ENCODE data around the gene DUSP16.
"Not testable (repeated sequence)": the region's sequence is repeated elsewhere in the genome, so short reads cannot be mapped to it uniquely, and the experiment has no call there.

DUSP16 gene

DNA sequence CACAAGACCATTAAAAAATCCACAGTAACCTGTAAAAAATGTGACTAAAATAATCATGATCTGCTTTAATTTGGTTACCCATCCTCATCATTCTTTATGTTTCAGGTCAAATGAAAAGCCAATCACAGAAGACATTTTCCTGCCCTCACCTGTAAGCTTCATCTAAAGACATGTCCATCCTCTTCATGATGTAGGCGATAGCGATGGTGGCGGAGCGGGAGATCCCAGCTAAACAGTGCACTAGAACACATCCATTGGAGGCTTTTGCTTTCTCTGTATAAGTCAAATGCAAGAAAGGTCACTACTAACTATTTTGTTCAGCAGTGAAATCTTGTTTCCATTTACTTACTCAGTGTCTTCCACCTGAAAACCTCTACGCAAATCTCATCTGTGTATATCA, 82.6 kb downstream of the DUSP16 start:
- no peaks in the 10 kb centered on the region for H3K4me1 ChIP-seq (ENCODE audit: control insufficient read depth, insufficient read depth, low read length)
- no peaks in the 10 kb centered on the region for H3K9me3 ChIP-seq (ENCODE audit: control insufficient read depth, low read length)
- peaks cover 4% of the 10 kb centered on the region for H3K36me3 ChIP-seq (ENCODE audit: control insufficient read depth, insufficient read depth, low read length)
- H3K9ac ChIP-seq (ENCODE audit: low read length), result no peak overlapping the region
- H3K4me3 ChIP-seq (ENCODE audit: low read length), result no peak overlapping the region
- H3K27me3 ChIP-seq (ENCODE audit: control insufficient read depth, insufficient read depth, low read length), result no peaks in the 10 kb centered on the region

DNA sequence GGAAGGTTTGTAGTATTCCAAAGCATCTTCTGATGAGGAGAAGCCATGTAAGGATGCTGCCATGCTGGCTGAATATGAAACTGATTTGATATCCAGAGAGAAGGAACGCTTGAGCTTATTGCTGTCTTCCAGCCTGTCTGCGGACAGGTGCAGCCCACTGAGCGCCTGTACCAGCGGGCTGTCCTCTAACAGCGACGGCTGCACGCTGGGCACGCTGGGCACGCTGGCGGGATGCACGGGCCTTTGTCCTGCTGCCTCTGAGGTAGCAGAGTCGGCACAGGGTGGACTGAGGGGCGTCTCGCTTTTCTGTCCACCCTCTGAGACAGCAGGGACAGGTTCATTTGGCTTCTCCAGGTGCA, 85.2 kb downstream of the DUSP16 start:
- Histone ChIP-seq H3K36me3 (ENCODE audit: control insufficient read depth, insufficient read depth, low read length) (peaks cover 4% of the 10 kb centered on the region), H3K9ac (ENCODE audit: low read length) (no peak overlapping the region), H3K4me3 (ENCODE audit: low read length) (no peak overlapping the region), H3K9me3 (ENCODE audit: control insufficient read depth, low read length) (no peaks in the 10 kb centered on the region), H3K27me3 (ENCODE audit: control insufficient read depth, insufficient read depth, low read length) (no peaks in the 10 kb centered on the region), H3K4me1 (ENCODE audit: control insufficient read depth, insufficient read depth, low read length) (no peaks in the 10 kb centered on the region)

DNA sequence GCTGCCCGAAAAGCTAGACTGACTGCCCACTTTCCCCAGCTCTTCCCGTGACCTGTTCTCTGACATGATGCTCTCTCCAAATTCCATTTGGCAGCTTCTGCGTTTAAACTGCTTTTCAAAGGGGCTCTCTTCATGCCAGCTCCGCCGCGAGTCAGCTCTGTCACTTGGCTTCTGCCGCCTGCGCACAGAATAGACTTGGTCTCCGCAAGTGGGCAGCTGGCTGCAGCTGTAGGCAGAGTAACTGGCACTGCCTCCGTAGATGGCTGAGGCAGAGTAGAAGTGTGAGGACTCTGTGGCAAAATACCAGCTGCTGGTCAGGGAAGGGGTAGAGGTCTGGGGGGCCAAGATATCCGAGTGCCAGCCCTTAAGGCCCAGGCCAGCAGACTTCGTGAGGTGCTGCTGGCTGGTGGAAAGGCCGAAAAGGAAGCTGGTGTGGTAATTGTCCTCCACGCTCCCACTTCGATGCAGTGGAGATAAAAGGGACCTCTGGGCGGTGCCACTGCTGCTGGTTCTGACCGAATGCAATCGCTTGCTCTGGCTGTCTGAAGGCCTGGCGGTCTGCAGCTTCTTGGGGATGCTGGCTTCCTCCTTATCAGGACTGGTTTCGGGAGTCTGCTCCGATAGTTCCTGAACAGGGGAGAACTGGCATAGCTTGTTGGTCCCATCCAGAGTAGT, 85.7 kb downstream of the DUSP16 start:
- Histone ChIP-seq H3K36me3 (ENCODE audit: control insufficient read depth, insufficient read depth, low read length) (peaks cover 4% of the 10 kb centered on the region), H3K9ac (ENCODE audit: low read length) (no peak overlapping the region), H3K4me1 (ENCODE audit: control insufficient read depth, insufficient read depth, low read length) (no peaks in the 10 kb centered on the region), H3K27me3 (ENCODE audit: control insufficient read depth, insufficient read depth, low read length) (no peaks in the 10 kb centered on the region), H3K9me3 (ENCODE audit: control insufficient read depth, low read length) (no peaks in the 10 kb centered on the region), H3K4me3 (ENCODE audit: low read length) (no peak overlapping the region)

DNA sequence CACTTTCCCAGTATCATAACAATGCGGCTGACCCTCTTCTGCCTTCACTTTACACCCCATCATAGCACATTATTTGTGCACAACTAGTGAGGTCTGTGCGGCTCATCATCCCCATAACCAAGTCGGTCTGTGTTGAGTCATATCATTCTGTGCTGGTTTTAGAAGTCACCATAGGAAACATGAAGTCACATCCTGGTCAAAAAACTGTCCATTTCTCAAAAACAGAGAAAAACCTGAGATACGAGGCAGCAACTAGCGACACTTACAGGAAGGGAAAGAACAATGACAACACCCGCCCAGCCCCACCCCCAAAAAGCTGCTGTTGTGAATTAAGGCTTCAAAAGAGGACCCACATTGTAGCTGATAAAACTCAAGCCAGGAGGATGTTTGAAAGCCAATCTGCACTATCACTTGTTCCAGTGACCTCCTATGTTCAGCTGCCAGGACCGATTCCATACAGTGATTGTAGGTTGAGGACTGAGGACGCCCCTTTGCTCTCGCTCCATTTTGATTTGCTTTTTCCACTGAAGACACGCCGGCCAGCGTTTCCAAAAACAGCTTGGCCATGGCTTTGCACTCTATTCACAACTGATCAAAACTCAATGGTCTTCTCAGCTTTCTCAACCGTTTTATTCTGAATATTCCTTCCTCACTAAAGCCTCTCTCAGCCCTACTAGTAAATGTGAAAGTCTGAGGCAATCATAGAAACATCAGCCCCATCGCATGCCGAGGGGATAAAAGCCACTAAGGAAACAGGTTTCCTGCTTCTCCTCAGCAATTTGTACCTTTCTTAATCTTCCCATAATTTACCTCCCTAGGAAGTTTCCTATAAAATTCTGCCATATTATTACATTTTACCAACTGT, 87.5 kb downstream of the DUSP16 start:
- no peak overlapping the region for H3K4me3 ChIP-seq (ENCODE audit: low read length)
- no peak overlapping the region for H3K9ac ChIP-seq (ENCODE audit: low read length)
- no peaks in the 10 kb centered on the region for H3K9me3 ChIP-seq (ENCODE audit: control insufficient read depth, low read length)
- no peaks in the 10 kb centered on the region for H3K4me1 ChIP-seq (ENCODE audit: control insufficient read depth, insufficient read depth, low read length)
- H3K36me3 ChIP-seq (ENCODE audit: control insufficient read depth, insufficient read depth, low read length), result peaks cover 4% of the 10 kb centered on the region
- H3K27me3 ChIP-seq (ENCODE audit: control insufficient read depth, insufficient read depth, low read length), result no peaks in the 10 kb centered on the region

DNA sequence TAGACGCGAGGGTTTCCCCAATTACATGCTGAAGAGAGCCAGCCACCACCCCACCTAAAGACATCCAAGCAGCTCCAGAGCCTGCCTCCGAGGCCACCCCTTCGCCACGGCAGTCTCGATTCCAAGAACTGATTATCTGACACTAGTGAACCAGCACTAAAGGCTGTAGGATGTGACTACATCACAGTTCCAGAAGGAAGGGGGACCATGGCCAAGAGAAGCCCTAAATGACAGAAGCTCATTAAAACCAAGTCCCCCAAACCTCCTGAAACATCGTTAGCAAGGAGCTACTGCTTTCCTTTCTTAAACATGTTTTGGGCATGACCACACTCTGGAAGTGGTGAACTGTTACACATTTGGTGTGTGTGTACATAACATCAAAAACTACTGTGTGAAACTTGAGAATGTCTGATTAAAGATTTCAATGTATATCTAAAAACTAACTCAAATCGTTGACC, 88.2 kb downstream of the DUSP16 start:
- H3K9me3 ChIP-seq (ENCODE audit: control insufficient read depth, low read length), result no peaks in the 10 kb centered on the region
- H3K4me1 ChIP-seq (ENCODE audit: control insufficient read depth, insufficient read depth, low read length), result no peaks in the 10 kb centered on the region
- no peak overlapping the region for H3K4me3 ChIP-seq (ENCODE audit: low read length)
- H3K9ac ChIP-seq (ENCODE audit: low read length), result no peak overlapping the region
- H3K36me3 ChIP-seq (ENCODE audit: control insufficient read depth, insufficient read depth, low read length), result peaks cover 4% of the 10 kb centered on the region
- H3K27me3 ChIP-seq (ENCODE audit: control insufficient read depth, insufficient read depth, low read length), result no peaks in the 10 kb centered on the region

DNA sequence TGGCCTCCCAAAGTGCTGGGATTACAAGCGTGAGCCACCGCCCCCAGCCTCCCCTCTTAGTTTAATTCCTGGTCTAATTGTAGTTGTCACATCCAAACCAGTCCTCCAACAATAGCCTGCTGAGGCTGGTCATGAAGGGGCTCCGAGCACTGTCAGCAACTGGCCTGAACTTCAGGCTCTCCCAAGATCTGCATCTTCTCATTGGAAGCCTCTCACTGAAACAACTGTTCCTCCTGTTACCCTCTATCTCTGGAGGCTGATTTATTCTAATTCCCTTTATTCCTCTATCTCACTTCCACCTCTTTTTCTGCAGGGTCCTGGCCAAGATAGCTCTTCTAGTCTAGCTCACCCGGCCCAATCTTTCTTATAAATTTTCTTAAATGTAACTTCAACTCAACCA, 89.4 kb downstream of the DUSP16 start:
- H3K4me1 ChIP-seq (ENCODE audit: control insufficient read depth, insufficient read depth, low read length), result no peaks in the 10 kb centered on the region
- H3K9ac ChIP-seq (ENCODE audit: low read length), result no peak overlapping the region

DNA sequence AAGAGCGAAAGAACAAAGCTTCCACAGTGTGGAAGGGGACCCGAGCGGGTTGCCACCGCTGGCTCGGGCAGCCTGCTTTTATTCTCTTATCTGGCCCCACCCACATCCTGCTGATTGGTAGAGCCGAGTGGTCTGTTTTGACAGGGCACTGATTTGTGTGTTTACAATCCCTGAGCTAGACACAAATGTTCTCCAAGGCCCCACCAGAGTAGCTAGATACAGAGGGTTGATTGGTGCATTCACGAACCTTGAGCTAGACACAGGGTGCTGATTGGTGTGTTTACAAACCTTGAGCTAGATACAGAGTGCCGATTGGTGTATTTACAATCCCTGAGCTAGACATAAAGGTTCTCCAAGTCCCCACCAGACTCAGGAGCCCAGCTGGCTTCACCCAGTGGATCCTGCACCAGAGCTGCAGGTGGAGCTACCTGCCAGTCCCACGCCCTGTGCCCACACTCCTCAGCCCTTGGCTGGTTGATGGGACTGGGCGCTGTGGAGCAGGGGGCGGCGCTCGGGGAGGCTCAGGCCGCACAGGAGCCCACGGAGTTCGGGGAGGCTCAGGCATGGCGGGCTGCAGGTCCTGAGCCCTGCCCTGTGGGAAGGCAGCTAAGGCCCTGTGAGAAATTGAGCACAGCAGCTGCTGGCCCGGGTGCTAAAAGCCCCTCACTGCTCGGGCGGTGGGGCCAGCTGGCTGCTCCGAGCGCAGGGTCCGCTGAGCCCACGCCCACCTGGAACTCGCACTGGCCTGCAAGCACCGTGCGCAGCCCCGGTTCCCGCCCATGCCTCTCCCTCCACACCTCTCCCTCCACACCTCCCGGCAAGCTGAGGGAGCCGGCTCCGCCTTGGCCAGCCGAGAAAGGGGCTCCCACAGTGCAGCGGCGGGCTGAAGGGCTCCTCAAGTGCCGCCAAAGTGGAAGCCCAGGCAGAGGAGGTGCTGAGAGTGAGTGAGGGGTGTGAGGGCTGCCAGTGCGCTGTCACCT, 90.4 kb downstream of the DUSP16 start:
- not testable (repeated sequence) for H3K36me3 ChIP-seq (ENCODE audit: control insufficient read depth, insufficient read depth, low read length)

More for the DNA sequence above, 89.4 kb downstream of the DUSP16 start:
- Histone ChIP-seq H3K4me3 (ENCODE audit: low read length) (no peak overlapping the region), H3K27me3 (ENCODE audit: control insufficient read depth, insufficient read depth, low read length) (no peaks in the 10 kb centered on the region), H3K36me3 (ENCODE audit: control insufficient read depth, insufficient read depth, low read length) (peaks cover 4% of the 10 kb centered on the region), H3K9me3 (ENCODE audit: control insufficient read depth, low read length) (no peaks in the 10 kb centered on the region)

DNA sequence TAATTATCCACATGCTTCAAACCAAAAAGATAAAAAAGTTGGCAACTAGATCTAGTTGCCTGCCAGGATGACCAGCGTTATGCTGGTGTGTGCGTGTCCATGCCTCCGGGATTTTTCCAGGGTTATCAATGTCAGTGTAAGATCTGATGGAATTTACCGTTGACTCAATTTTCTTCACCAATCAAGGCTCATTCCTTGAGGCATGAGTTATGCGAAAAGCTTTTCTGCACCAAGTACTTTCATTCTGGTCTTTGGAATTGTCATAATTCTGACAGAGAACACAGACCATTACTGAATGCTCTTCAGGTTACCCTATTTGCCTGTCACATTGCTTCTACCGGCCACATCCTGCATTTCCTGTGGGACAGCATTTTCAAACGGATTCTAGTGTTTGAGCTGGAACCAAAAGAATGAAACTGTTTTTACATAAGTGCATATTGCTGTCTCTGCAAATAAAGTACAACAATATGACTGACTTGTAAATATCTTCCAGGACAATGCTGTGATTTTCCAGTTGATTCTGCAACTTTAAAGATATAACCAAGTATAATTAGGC, 91.8 kb downstream of the DUSP16 start:
- Histone ChIP-seq H3K27me3 (ENCODE audit: control insufficient read depth, insufficient read depth, low read length) (no peaks in the 10 kb centered on the region), H3K4me3 (ENCODE audit: low read length) (no peak overlapping the region), H3K4me1 (ENCODE audit: control insufficient read depth, insufficient read depth, low read length) (no peaks in the 10 kb centered on the region), H3K9ac (ENCODE audit: low read length) (no peak overlapping the region), H3K36me3 (ENCODE audit: control insufficient read depth, insufficient read depth, low read length) (no peaks in the 10 kb centered on the region), H3K9me3 (ENCODE audit: control insufficient read depth, low read length) (no peaks in the 10 kb centered on the region)

More for the DNA sequence above, 90.4 kb downstream of the DUSP16 start:
- H3K9me3 ChIP-seq (ENCODE audit: control insufficient read depth, low read length); H3K27me3 ChIP-seq (ENCODE audit: control insufficient read depth, insufficient read depth, low read length); H3K4me1 ChIP-seq (ENCODE audit: control insufficient read depth, insufficient read depth, low read length); H3K9ac ChIP-seq (ENCODE audit: low read length); H3K4me3 ChIP-seq (ENCODE audit: low read length): not testable (repeated sequence)

DNA sequence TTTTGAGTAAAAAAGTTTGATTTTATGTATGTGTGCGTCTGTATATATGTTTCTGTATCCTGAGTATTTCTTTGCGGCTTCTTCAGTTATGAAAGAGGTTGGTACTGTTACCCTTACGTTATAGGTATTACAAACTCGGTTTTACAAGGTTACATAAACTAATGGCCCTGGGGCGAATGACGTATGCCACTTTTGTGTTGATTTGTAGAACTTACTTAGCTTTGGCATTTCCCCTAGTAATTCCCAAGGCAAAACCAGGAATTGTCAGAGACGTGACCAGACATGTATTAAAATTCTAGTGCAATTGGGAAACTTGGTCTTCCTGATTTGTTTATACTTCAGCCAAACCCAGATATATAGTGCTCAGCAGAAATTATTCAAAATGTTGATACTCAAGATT, 93.3 kb downstream of the DUSP16 start:
- no peaks in the 10 kb centered on the region for H3K9me3 ChIP-seq (ENCODE audit: control insufficient read depth, low read length)
- no peak overlapping the region for H3K4me3 ChIP-seq (ENCODE audit: low read length)
- H3K27me3 ChIP-seq (ENCODE audit: control insufficient read depth, insufficient read depth, low read length), result no peaks in the 10 kb centered on the region
- peaks cover 6% of the 10 kb centered on the region for H3K4me1 ChIP-seq (ENCODE audit: control insufficient read depth, insufficient read depth, low read length)
- no peaks in the 10 kb centered on the region for H3K36me3 ChIP-seq (ENCODE audit: control insufficient read depth, insufficient read depth, low read length)
- no peak overlapping the region for H3K9ac ChIP-seq (ENCODE audit: low read length)

DNA sequence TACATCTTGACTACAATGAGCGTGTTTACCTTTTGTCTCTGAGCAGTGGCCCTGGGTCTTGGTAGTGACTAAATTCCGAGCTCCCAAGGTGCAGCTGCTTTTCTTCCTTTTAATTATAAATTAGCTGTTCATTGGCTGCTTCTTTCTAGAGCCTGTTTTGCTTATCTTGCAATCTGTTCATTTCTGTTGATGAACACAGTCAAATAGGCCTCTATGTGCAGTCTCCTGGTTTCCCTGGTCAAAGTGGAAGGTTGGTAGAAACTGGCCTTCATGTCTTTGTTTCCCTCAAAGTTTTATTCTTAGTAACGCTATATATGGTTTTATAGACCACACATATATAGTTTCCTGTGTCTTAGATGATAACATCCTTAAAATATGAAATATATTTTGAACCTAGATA, 94.1 kb downstream of the DUSP16 start:
- no peaks in the 10 kb centered on the region for H3K27me3 ChIP-seq (ENCODE audit: control insufficient read depth, insufficient read depth, low read length)
- H3K36me3 ChIP-seq (ENCODE audit: control insufficient read depth, insufficient read depth, low read length), result no peaks in the 10 kb centered on the region
- H3K9me3 ChIP-seq (ENCODE audit: control insufficient read depth, low read length), result no peaks in the 10 kb centered on the region
- peaks cover 6% of the 10 kb centered on the region for H3K4me1 ChIP-seq (ENCODE audit: control insufficient read depth, insufficient read depth, low read length)
- H3K9ac ChIP-seq (ENCODE audit: low read length), result no peak overlapping the region
- no peak overlapping the region for H3K4me3 ChIP-seq (ENCODE audit: low read length)

DNA sequence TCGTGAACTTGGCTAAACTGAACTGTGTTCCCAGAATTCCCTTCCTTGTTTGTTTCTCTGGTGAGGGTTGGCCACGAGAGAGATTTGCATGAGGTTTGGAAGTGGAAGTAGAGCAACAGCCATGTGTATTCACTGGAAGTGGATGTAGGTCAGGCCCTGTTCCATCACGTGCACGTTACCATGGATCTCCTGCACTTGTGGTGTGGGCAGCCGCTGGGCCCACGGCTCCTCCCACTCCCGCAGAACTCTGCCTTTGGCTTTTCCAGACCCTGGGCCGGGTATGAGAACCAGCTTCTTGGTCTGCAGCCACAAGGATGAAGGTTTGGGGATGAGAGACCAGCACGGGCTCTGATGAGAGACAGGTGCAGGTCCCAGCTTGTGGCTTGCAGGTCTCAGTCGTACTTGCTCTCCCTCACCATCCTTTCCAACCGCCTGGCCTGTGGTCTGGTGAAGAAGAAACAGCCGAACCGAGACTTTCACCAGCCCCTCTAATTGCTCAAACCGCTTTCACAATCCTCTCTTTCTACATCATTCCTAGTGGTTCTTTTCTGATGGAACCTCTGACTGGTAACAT, 94.9 kb downstream of the DUSP16 start:
- H3K4me1 ChIP-seq (ENCODE audit: control insufficient read depth, insufficient read depth, low read length), result peaks cover 6% of the 10 kb centered on the region
- no peaks in the 10 kb centered on the region for H3K27me3 ChIP-seq (ENCODE audit: control insufficient read depth, insufficient read depth, low read length)
- no peak overlapping the region for H3K9ac ChIP-seq (ENCODE audit: low read length)
- H3K36me3 ChIP-seq (ENCODE audit: control insufficient read depth, insufficient read depth, low read length), result no peaks in the 10 kb centered on the region
- H3K4me3 ChIP-seq (ENCODE audit: low read length), result no peak overlapping the region
- no peaks in the 10 kb centered on the region for H3K9me3 ChIP-seq (ENCODE audit: control insufficient read depth, low read length)

Measured in mucosa of stomach (tissue), 1 donor.